Measurements from ENCODE around the gene VAPA. TPM values are rescaled to one million over a fixed set of nuclear protein-coding genes. Genes with fewer than 3 reads are reported as not detected.

Gene VAPA
- total RNA-seq, 1 experiment from 2014 or later = 137 TPM

GRCh38 chr18:9872823-9873222 lies 41.0 kb upstream of the VAPA start:
- Mint-ChIP-seq H3K4me1 (peaks cover 35% of the 10 kb centered on the region), H3K4me3 (no peak overlapping the region), H3K9me3 (no peaks in the 10 kb centered on the region), H3K36me3 (no peaks in the 10 kb centered on the region), H3K27me3 (ENCODE audit: low read depth) (peaks cover 3% of the 10 kb centered on the region; the same call in 1 of the 2 replicates), H3K27ac (no peak overlapping the region)
- ChIA-PET CTCF (no interaction called here), POLR2A (no interaction called here)
- TF ChIP-seq TEAD4 (CRISPR knock-in tag; IDR thresholded peaks at IDR 0.05) (no peak), E2F4 (CRISPR knock-in tag; IDR thresholded peaks at IDR 0.05; ENCODE audit: borderline replicate concordance, low read depth) (no peak), RELA (CRISPR knock-in tag; IDR thresholded peaks at IDR 0.05; ENCODE audit: borderline replicate concordance) (no peak), NR3C1 (CRISPR knock-in tag; conservative IDR thresholded peaks at IDR 0.05; ENCODE audit: low read depth) (no peak), ZNF232 (CRISPR knock-in tag; IDR thresholded peaks at IDR 0.05) (no peak), STAT6 (CRISPR knock-in tag; conservative IDR thresholded peaks at IDR 0.05; ENCODE audit: low read depth) (no peak), NR2C2 (CRISPR knock-in tag; IDR thresholded peaks at IDR 0.05) (no peak), ETV6 (CRISPR knock-in tag; IDR thresholded peaks at IDR 0.05) (no peak), FOXJ3 (CRISPR knock-in tag; IDR thresholded peaks at IDR 0.05; ENCODE audit: borderline replicate concordance) (no peak), HMGXB4 (CRISPR knock-in tag; IDR thresholded peaks at IDR 0.05) (no peak), E2F1 (CRISPR knock-in tag; IDR thresholded peaks at IDR 0.05) (no peak), EMX1 (CRISPR knock-in tag; IDR thresholded peaks at IDR 0.05) (no peak), NR1H2 (CRISPR knock-in tag; IDR thresholded peaks at IDR 0.05) (no peak)
- no peak for ATAC-seq
- DNase-seq (ENCODE audit: low spot score) = no peak

- Mint-ChIP-seq H3K36me3 (no peaks in the 10 kb centered on the region), H3K4me3 (no peak overlapping the region), H3K27me3 (ENCODE audit: low read depth) (peaks cover 3% of the 10 kb centered on the region; the same call in 1 of the 2 replicates), H3K4me1 (peaks cover 22% of the 10 kb centered on the region), H3K9me3 (no peaks in the 10 kb centered on the region), H3K27ac (no peak overlapping the region)
- ATAC-seq (no peak), DNase-seq (ENCODE audit: low spot score) (no peak)
- CTCF ChIA-PET = no interaction called here
- POLR2A ChIA-PET = no interaction called here
- no peak for TF ChIP-seq HMGA2 (CRISPR knock-in tag; IDR thresholded peaks at IDR 0.05)
- no peak for TF ChIP-seq ZNF281 (CRISPR knock-in tag; IDR thresholded peaks at IDR 0.05)
These were observed 39.1 kb upstream of the VAPA start for GRCh38 chr18:9874728-9875127.
